Natural killer cell (primary cell): ENCODE results near the gene TMEM161A. TPM values are rescaled to one million over a fixed set of nuclear protein-coding genes. Genes with fewer than 3 reads are reported as not detected.
"Not testable (repeated sequence)": the region's sequence is repeated elsewhere in the genome, so short reads cannot be mapped to it uniquely, and the experiment has no call there.

Source experiments
- ATAC-seq, 3 donors: fragments of 150-1000 bp in 2 of 3; fragments of 200-7000 bp in 1 of 3; cut with Tn5 transposase; 1 replicate in 1 of 3; 2 replicates in 2 of 3; pipeline ENCODE4 v1.10.0; 2021; ENCODE audit warnings: mild to moderate bottlenecking in 2 of 3, moderate library complexity in 2 of 3
- DNase-seq, 2 donors: peaks; one replicate each; pipeline versions ENCODE4 v3.0.0 to v3.0.0-alpha.2; 2013 to 2021; ENCODE audit warnings: mixed read lengths in 1 of 2
- H3K27ac ChIP-seq: one replicate; pipeline ENCODE4 v1.5.1; 2013; ENCODE audit warnings: mild to moderate bottlenecking, low read length
- H3K27me3 ChIP-seq: one replicate; pipeline ENCODE4 v1.6.1; 2013; ENCODE audit warnings: low read length; ENCODE audit not compliant: control insufficient read depth, insufficient read depth
- H3K36me3 ChIP-seq: one replicate; pipeline ENCODE4 v1.6.1; 2013; ENCODE audit warnings: low read length; ENCODE audit not compliant: control insufficient read depth, insufficient read depth
- H3K4me1 ChIP-seq: one replicate; pipeline ENCODE4 v1.6.1; 2013; ENCODE audit warnings: low read length; ENCODE audit not compliant: control insufficient read depth, insufficient read depth
- H3K4me3 ChIP-seq: one replicate; pipeline ENCODE4 v1.5.1; 2013; ENCODE audit warnings: low read length
- H3K9me3 ChIP-seq: one replicate; pipeline ENCODE4 v1.6.1; 2013; ENCODE audit warnings: low read length; ENCODE audit not compliant: control insufficient read depth, insufficient read depth
- H3K27ac Mint-ChIP-seq, 2 donors: one replicate each; pipeline ENCODE4 v1.8.0; 2022; ENCODE audit warnings: mild to moderate bottlenecking in 2 of 2, mixed read lengths in 2 of 2, moderate library complexity in 1 of 2
- H3K27me3 Mint-ChIP-seq, 2 donors: one replicate each; pipeline ENCODE4 v1.8.0; 2022; ENCODE audit warnings: low read depth in 2 of 2, mixed read lengths in 2 of 2
- H3K36me3 Mint-ChIP-seq: one replicate; pipeline ENCODE4 v1.8.0; 2022; ENCODE audit warnings: mixed read lengths
- H3K4me1 Mint-ChIP-seq, 2 donors: one replicate each; pipeline ENCODE4 v1.8.0; 2022; ENCODE audit warnings: mixed read lengths in 2 of 2
- H3K4me3 Mint-ChIP-seq: one replicate; pipeline ENCODE4 v1.8.0; 2022; ENCODE audit warnings: mild to moderate bottlenecking, moderate library complexity, mixed read lengths
- H3K9me3 Mint-ChIP-seq, 2 donors: one replicate each; pipeline ENCODE4 v1.8.0; 2022; ENCODE audit warnings: mixed read lengths in 2 of 2
- WGBS: methylation state at CpG from one replicate; pipeline ENCODE4 v1.1.7; 2013; ENCODE audit warnings: missing lambda C conversion rate; ENCODE audit not compliant: insufficient coverage; 5-methylcytosine and 5-hydroxymethylcytosine counted together
- intact Hi-C: fragments of 100-400 bp; cut with micrococcal nuclease; formaldehyde crosslinking; loops from one replicate; pipeline ENCODE4 v1.14.2; 2022
- total RNA-seq, 4 donors: library from RNA; stranded (reverse); fragments of 120-200 nt in 1 of 4; gene quantifications; one replicate each; pipeline versions ENCODE4 v1.2.3 to v1.2.4, GENCODE V29; 2013 to 2022
- TF ChIP-seq, protein P1 (sequence below): fragments of 200-600 bp; IDR thresholded peaks from one replicate; pipeline ENCODE4 v1.8.0; 2022; ENCODE audit warnings: antibody characterized with exemption

Gene TMEM161A
- total RNA-seq, 3 donors from 2014 or later (not counting 1 experiment from before 2014, with no cell fraction given) = 13.9 to 16.5 (median 14.2) TPM

DNA sequence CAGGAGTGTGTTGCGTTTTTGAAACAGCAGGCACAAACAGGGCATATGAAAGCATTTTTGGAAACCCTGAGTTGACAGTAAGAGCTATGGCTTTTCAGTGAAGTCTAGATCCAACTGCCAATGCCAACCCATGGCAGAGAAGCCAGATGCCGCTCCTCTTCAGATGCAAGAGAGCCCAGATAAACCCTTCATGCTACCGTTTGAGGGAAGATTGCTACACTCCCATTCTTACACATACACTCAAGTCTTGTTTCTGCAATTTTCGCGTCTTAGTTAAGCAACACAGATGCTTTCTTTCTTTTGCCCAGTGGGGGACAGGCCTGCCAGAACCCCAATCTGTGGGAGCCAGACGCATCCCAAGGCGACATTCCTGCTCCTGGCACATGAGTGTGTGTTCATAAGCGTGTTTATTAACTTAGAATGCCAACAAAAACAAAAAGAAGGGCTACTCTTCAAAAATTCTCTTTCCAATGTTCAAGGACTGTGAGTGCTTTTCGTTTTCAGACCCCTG is 43.3 kb upstream of the TMEM161A start:
- Mint-ChIP-seq H3K4me1 (peaks cover 7 to 19% of the 10 kb centered on the region in 2 donors), H3K27me3 (no peaks in the 10 kb centered on the region), H3K36me3 (peaks cover 5% of the 10 kb centered on the region), H3K9me3 (no peaks in the 10 kb centered on the region), H3K27ac (no peak overlapping the region), H3K4me3 (no peak overlapping the region)
- Histone ChIP-seq H3K27ac (no peak overlapping the region), H3K4me1 (peaks cover 10% of the 10 kb centered on the region), H3K36me3 (peaks cover 43% of the 10 kb centered on the region), H3K27me3 (no peaks in the 10 kb centered on the region), H3K9me3 (no peaks in the 10 kb centered on the region), H3K4me3 (no peak overlapping the region)
- DNase-seq (no peak), ATAC-seq (no peak)
- WGBS = 97% methylated on average over 9 of the region's 9 CpGs
- TF ChIP-seq, protein P1, sequence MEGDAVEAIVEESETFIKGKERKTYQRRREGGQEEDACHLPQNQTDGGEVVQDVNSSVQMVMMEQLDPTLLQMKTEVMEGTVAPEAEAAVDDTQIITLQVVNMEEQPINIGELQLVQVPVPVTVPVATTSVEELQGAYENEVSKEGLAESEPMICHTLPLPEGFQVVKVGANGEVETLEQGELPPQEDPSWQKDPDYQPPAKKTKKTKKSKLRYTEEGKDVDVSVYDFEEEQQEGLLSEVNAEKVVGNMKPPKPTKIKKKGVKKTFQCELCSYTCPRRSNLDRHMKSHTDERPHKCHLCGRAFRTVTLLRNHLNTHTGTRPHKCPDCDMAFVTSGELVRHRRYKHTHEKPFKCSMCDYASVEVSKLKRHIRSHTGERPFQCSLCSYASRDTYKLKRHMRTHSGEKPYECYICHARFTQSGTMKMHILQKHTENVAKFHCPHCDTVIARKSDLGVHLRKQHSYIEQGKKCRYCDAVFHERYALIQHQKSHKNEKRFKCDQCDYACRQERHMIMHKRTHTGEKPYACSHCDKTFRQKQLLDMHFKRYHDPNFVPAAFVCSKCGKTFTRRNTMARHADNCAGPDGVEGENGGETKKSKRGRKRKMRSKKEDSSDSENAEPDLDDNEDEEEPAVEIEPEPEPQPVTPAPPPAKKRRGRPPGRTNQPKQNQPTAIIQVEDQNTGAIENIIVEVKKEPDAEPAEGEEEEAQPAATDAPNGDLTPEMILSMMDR = no peak
- intact Hi-C loops = no loop called here

DNA sequence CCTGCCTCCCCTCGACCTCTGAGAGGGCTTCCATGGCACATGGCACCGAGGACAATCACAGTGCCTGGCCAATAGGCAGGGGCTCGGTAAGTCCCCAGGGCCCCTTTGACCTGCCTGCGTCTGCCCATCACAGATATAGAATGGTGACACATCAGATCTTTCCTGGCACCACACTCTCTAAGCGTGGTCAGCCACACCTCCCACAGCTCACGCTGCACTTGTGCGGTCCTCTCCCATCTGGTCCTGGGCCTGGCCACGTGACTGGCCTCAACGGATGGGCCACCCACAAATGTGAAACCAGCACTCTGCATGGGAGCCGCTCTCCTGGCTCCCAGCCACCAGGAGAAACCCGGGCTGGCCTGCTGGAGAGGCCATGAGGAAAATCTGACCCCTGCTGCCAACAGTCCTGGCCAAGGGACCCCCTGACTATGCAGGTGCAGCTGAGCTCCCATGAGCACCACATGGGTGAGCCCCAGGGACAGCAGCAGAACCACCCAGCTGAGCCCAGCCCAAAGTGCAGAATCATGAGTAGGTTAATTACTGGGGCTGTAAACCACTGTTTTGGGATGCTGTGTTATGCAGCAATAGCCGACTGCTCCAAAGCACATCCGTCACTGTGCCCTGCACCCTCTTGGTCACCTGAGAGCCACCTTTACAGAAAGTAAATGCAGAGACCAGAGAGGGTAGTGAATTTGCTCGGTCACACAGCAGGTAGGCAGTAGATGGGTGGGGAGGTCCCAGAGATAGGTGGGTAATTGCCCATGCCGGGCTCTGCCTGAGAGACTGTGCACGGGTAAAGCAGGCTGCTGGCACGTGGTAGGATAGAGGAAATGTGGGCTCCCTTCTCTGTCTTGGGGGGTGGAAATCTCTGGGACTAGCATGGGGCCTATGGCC is 41.5 kb upstream of the TMEM161A start:
- Histone ChIP-seq H3K27ac (no peak overlapping the region), H3K4me1 (peaks cover 14% of the 10 kb centered on the region), H3K36me3 (peaks cover 38% of the 10 kb centered on the region), H3K4me3 (no peak overlapping the region), H3K27me3 (no peaks in the 10 kb centered on the region), H3K9me3 (no peaks in the 10 kb centered on the region)
- DNase-seq (no peak), ATAC-seq (peak in 2 of 3 donors; percentile 23 to 24)
- Mint-ChIP-seq H3K27ac (no peak overlapping the region), H3K36me3 (peaks cover 5% of the 10 kb centered on the region), H3K9me3 (no peaks in the 10 kb centered on the region), H3K4me1 (peaks cover 0 to 13% of the 10 kb centered on the region in 2 donors), H3K4me3 (no peak overlapping the region), H3K27me3 (no peaks in the 10 kb centered on the region)
- TF ChIP-seq, protein P1 = no peak
- intact Hi-C loops = no loop called here
- 72% methylated on average over 17 of the region's 17 CpGs for WGBS

DNA sequence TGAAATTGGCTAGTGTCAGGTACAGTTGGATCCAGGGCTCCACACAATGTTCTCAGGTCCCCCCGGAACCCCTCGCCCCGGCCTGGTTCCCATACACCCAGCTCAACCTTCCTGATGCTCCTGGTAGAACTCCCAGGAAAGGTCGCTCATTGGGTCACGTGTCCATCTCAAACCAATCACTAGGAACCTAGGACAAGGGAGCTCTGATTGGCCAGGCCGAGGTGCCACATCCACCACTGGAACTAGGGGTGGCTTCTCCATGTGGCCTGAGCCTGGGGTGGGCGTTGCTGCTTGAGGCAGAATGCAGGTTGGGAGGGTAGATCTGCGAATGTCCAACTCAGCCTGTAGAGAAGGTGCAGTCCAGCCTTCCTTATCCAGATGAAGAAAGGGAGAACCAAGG is 38.7 kb upstream of the TMEM161A start:
- H3K4me1 ChIP-seq = peaks cover 14% of the 10 kb centered on the region
- whole genome bisulfite sequencing = 90% methylated on average over 8 of the region's 8 CpGs
- DNase-seq (no peak), ATAC-seq (no peak)
- H3K27ac ChIP-seq = no peak overlapping the region
- intact Hi-C loops = no loop called here
- Mint-ChIP-seq H3K27me3 (no peaks in the 10 kb centered on the region), H3K4me1 (peaks cover 0 to 13% of the 10 kb centered on the region in 2 donors), H3K9me3 (no peaks in the 10 kb centered on the region), H3K4me3 (no peak overlapping the region), H3K36me3 (peaks cover 2% of the 10 kb centered on the region), H3K27ac (no peak overlapping the region)
- peaks cover 28% of the 10 kb centered on the region for H3K36me3 ChIP-seq
- H3K27me3 ChIP-seq = no peaks in the 10 kb centered on the region
- TF ChIP-seq, protein P1 = no peak
- no peak overlapping the region for H3K4me3 ChIP-seq
- no peaks in the 10 kb centered on the region for H3K9me3 ChIP-seq

DNA sequence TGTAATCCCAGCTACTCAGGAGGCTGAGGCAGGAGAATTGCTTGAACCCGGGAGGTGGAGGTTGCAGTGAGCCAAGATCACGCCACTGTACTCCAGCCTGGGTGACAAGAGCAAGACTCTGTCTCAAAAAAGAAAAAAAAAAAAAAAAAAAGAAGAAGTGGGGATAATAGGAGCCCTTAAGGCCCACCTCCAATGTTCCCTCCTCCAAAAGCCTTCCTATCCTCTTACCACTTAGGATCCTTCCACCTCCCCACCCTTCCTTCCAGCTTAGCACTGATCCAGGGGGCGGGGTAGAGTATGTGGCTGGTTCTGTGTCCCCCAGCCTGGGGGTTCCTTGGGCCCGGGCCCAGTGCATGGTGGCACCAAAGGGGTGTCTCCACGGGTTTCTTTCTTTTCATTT is 35.0 kb upstream of the TMEM161A start:
- Histone ChIP-seq H3K36me3 (peaks cover 12% of the 10 kb centered on the region), H3K4me1 (peaks cover 18% of the 10 kb centered on the region)
- 92% methylated on average over 5 of the region's 5 CpGs for WGBS
- H3K4me1 Mint-ChIP-seq = peaks cover 15 to 16% of the 10 kb centered on the region in 2 donors
- DNase-seq, H3K9me3 Mint-ChIP-seq, intact Hi-C loops, H3K4me3 Mint-ChIP-seq, H3K27me3 ChIP-seq, H3K4me3 ChIP-seq, H3K36me3 Mint-ChIP-seq, ATAC-seq, H3K27ac Mint-ChIP-seq, H3K27ac ChIP-seq, H3K27me3 Mint-ChIP-seq, H3K9me3 ChIP-seq: not testable (repeated sequence)
